NCI-H187 treated with DMSO at 0.1 percent for 48 hours (cell line): ENCODE results near the gene SLC35F3.
"Not testable (repeated sequence)": the region's sequence is repeated elsewhere in the genome, so short reads cannot be mapped to it uniquely, and the experiment has no call there.

ENCODE experiments used
- DNase-seq: peaks from one replicate; lab custom pipeline; 2025; lab: John Stamatoyannopoulos, UW

The SLC35F3 gene

DNA sequence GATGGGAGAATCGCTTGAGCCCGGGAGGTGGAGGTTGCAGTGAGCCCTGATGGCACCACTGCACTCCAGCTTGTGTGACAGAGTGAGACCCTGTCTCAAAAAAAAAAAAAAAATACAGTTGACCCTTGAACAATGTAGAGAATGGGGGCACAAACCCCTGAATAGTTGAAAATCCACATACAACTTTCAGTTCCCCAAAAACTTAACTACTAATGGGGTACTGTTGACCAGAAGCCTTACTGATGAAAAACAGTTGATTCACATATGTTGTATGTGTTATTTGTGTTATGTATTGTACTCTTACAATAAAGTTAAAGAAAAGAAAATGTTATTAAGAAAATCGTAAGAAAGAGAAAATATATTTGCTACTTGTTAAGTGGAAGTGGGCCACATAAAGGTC, 417.6 kb downstream of the SLC35F3 start:
- no peak for DNase-seq

DNA sequence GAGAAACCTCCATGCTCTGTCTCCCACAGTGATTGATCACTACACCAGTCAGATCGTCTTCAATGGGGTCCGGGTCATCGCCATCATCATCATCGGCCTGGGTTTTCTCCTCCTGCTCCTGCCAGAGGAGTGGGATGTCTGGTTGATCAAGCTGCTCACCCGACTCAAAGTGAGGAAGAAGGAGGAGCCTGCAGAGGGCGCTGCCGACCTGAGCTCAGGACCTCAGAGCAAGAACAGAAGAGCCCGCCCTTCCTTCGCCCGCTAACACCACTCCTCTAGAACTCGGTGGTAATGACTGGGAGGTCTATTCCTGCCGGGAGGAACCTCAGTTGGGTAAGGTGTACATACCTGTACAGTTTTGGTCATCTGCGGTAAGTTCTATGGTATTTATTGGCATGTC, 418.5 kb downstream of the SLC35F3 start:
- DNase-seq: no peak

DNA sequence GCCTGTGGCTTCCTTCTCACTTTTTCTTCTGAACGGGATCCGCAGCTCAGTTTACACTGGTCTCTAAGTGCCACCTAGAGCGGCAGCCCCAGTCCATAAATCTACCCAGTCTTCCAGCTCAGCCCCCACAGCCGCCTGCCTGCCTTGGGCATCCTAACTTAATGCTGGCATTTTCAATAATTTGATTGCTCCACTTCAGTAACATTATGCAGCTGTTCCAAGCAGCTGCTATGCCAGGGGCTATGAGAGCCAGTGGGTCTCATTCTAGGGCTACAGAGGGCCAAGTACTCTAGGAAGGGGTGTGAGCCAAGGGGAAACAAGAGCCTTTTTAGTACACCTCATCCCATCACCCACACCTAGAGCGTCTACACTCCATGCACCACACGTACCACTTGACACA, 420.3 kb downstream of the SLC35F3 start:
- DNase-seq: no peak

DNA sequence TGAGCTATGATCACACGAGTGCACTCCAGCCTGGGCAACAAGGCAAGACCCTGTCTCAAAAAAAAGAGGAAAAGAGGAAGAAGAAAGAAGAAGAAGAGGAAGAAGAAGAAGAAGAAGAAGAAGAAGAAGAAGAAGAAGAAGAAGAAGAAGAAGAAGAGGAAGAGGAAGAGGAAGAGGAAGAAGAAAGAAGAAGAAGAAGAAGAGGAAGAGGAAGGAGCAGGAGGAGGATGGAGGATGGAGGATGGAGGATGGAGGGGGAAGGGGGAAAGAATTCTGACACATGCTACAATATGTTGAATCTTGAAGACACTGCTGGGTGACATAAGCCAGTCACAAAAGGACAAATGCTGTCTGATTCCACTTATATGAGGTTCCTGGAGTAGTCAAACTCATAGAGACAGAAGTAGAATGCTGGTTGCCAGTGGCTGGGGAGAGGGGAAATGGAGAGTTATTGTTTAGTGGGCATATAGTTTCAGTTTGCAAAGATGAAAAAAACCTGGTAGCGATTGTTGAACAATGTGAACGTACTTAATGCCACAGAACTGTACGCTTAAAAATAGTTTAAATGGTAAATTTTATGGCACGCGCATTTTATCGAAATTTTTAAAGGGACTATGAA, 421.5 kb downstream of the SLC35F3 start:
- no peak for DNase-seq

DNA sequence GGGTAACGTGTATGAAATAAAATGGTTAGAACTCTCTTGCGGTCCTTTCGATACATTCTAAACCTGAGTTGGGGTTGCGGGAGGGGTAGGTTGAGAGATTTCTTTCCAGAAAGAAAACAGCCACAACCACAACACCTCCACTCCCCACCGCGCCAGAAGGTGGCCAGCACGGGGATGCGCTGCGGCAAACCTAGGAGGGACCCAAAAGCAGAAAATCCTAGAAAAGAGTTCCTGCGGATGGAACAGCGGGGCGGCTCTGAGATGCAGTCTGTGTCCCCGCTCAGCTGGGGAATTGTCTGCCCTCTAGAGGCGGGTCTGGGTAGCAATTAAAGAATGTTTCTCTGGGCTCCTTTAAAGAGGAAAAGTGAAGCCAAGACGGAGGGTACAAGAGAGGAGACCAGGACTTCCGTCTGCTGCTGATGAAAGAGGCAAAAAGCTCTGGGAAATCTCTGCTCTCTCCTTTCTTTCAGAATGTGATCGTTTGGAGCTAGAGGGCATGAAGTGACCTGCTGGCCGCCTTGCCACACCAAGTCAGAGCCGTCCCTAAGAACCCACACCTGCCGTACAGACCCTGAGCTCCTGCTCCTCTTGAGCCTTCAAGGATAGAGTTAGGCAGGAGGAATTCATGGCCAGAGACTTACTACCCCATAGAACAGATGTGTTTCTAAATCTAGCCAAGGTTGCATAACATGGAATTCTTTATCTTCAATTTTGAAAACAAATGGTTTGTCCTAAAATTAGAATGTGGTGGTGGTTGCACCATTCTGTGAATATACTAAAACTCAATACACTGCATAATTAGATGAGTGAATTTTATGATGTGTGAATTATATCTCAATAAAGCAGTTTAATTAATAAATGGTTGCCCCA, 422.3 kb downstream of the SLC35F3 start:
- DNase-seq: no peak

DNA sequence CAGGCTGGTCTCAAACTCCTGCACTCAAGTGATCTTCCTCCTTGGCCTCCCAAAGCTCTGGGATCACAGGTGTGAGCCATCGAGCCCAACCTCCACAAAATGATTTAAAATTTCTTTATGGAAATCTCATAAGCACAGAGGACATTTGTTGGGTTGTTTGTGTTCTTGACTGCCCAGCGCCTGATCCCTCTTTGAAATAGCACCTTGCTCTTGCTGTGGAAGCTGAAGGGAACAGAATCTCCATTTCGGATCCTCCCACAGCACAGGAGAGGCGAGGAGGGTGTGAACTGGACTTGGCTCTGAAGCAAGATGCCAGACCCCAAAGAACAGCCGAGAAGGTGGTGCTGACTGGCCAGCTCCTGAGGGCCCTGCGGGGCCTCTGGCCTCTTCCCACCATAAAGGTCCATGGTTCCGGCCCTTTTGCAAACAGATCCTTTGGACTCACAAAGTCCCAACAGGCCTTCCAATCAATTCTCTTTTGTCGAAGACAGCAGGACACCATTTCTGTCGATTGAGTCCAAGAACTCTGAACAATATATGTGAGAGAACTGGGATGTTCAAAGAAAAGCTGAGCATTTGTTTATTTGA, 423.2 kb downstream of the SLC35F3 start:
- no peak for DNase-seq

DNA sequence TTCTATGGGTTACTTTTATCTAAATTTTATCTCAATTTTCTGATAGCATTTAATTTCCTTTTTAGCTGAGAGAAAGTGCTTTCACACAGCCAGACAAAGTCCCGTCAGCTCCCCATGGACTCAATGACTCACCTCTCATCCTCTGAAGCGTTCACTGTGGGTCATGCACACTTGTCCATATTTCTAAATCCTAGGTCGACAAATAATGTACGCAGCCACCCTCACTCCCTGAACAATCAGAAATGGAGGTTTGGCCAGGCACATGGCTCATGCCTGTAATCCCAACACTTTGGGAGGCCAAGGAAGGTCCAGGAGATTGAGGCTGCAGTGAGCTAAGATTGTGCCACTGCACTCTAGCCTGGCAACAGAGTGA, 426.4 kb downstream of the SLC35F3 start:
- no peak for DNase-seq

DNA sequence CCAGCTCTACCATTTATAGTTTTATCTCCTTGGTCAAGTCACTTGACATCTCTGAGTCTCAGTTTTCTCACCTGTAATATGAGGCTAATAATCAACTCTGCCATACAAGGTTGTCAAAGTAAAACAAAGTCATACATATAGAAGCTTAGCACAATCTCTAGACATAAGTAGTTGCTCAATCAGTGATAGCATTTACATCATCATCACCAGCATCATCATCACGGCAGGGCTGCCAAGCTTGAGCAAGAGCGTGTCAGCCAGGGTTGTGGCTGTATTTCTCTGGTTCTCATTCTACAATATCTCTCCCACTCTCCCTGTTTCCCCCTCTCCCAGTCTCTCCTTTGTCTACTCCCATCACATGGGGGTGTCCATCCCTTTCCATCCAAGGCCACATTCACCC, 427.0 kb downstream of the SLC35F3 start:
- DNase-seq: no peak

DNA sequence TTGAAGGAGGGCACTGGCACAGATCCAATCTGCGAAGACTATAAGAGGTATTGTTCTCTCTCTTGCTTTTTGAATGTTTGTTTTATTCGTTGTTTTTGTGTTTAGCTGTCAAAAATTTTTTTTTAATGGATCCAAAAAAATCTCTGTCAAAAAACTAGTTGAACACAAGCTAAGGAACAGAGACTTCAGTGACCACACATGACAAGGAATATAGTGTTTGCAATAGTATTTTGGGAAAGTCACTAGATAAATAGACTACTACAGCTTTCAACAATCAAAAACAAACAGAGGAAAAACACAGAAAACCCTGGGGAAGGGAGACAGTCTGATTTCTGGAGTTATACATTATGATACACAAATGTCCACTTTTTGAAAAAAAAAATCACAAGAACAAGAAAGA, 431.9 kb downstream of the SLC35F3 start:
- DNase-seq: no peak

DNA sequence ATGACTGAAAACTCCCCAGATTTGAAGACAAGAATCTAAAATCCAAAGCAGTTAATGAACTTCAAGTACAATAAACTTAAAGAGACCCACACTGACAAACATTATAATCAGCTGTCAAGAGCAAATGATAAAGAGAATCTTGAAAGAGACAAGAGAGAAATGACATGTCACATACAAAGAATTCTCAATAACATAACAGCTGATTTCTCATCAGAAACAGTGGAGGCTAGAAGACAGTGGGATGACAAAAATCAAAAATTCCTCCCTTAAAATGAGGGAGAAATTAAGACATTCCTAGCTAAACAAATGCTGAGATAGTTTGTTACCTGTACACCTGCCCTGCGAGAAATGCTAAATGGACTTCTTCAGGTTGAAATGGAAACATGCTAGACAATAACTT, 432.8 kb downstream of the SLC35F3 start:
- DNase-seq: no peak

DNA sequence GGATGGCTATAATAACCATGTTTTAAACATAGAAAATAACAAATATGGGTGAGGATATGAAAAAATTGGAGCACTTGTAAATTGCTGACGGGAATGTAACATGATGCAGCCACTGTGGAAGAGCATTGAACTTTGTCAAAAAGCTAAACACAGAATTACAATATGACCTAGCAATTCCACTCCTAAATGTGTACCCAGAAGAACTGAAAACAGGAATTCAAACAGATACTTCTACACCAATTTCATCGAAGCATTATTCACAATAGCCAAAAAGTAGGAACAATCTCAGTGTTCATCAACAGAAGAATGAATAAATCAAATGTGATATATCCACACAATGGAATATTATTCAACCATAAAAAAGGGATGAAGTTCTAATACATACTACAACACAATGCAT, 436.1 kb downstream of the SLC35F3 start:
- DNase-seq: no peak

DNA sequence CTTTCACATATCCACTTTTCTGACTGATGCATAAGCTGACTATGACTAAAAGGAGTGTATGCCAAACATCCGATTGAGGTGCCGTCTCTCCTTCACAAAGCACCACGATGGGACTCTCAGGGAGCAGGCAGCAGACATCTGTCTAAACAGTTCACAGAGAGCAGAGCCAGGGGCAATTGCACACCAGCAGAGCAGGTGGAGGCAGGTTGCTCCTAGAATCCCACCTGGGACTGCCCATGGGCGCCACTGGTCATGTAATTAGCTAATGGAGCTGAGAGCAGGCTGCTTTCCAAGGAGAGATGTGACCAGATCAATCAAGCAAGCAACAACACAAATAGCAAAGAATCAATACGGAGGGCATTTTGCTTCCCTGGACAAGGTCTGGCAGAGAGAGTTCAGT, 438.3 kb downstream of the SLC35F3 start:
- DNase-seq: no peak

DNA sequence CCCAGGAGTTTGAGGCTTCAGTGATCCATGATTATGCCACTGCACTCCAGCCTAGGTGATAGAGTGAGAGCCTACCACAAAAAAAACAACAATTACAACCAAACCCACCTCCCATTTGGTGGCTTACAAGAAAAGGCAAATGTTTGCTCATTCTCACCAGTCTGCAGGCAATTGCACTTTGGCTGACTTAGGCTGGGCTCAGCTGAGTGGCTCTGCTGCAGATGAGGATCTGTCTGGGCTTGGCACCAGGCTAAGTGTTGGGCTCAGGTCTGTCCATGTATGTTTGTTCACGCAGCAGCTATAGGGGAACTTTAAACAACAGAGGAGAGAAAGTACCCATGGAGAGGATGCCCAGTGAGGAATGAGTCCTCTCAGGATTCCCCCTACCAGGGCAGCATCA, 440.8 kb downstream of the SLC35F3 start:
- no peak for DNase-seq

DNA sequence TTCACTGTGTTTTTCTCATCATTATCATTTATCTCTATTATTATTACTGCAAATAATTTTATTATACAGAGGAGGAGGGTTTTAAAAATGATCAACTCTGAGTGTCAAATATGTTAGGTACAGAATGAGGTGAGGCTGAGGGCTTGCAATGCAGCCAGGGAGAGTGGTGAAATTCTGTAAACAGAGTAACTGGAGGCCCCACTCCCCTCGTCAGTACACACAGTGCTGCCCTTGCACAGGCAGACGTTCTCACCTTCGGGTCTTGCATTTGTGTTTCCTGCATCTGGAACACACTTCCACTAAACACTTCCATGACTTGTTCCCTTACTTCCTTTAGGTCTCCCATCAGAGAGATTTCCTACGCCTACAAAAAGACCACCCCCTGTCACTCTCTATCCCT, 444.5 kb downstream of the SLC35F3 start:
- DNase-seq: no peak

DNA sequence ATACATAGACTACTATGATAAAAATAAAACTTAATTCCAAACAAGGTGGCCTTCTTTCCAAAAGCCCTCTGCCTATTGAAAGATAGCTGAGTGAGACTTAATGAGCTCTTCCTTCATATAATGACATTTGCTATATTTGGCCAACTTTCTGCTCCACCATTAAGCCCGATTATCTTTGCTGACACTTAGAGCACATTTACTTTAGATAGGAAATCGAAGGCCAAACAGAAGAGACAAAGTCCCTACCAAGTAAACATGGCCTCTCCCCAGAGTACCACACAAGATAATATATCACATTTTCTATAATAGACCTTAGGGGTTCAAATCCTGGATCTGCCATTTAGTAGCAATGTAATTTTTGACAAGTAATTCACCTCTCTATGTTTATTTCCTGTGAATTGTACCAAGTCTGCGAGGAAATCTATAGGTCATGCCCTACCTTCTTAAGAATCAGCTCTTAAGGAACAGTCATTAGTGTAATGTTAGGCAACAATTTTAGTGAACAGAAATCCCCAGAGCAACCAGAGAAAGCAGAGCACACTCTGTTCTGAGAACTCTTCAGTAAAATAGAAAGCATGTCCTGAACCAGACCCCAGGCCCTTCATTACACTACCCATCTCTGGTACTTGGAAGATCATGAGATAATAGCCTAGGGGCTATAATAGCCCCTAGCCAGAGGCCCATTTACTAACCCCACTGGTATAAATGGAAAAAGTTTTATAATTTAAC, 451.5 kb downstream of the SLC35F3 start:
- no peak for DNase-seq

DNA sequence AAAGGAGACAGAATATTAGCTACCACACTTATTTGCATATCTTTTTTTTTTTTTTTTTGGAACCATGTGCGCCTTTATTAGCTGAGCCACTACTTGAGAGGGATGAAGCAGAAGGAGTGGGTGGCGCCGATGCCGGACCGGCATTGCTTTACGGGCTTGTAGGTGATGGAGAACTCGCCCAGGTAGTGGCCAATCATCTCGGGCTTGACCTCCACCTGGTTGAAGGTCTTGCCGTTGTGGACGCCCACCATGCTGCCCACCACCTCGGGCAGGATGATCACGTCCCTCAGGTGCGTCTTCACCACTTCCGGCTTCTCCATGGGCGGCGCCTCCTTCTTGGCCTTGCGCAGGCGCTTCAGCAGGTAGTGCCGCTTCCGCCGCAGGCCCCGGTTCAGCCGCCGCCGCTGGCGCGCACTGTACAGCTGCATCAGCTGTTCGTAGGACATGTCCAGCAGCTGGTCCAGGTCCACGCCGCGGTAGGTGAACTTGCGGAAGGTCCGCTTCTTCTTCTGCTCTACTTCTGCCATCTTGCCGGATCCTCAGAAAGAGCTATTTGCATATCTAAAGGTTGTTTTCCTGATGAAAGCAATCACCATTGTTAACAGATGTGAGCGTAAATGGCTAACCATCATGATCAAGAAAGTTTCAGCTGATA, 452.3 kb downstream of the SLC35F3 start:
- DNase-seq: not testable (repeated sequence)

DNA sequence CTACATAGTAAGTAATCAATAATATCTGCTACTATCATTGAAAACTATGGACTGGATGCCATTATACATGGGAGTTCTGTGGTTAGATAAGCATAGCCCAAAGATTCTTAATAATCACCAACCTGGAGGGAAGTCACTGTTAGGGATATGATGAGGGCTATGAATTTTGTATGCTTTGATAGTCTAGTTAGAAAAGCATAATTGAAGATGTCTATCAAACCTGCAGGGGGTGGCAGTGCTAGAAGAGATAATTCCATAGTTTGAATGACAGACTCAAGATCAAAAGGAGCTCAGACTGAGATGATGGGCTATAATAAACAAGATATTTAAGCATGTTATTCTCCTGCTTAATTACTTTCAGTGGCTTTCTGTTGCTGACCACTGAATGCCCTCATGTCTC, 453.4 kb downstream of the SLC35F3 start:
- no peak for DNase-seq

DNA sequence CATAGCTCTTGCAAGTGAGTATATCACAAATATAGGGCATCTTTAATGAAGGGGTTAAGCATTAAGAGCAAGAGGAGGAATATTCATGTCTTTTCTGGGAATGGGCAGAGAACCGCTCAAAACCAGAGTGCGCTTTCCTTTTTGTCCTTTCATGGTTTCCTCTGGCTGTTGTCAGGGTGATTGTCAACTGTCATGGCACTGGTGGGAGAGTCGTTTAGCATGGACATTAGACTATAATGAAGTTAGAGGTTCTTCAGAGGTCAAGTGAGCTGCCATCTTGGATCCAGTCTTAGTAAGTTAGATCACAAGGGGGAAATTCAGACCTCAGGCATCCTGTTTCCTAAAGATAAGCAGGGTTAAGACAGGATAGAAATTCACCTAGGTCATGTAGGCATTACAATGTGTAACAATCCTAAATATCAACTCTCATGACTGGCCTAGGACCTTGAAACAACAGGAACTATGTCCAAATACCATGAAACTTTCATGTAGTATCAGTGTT, 456.7 kb downstream of the SLC35F3 start:
- DNase-seq: no peak

DNA sequence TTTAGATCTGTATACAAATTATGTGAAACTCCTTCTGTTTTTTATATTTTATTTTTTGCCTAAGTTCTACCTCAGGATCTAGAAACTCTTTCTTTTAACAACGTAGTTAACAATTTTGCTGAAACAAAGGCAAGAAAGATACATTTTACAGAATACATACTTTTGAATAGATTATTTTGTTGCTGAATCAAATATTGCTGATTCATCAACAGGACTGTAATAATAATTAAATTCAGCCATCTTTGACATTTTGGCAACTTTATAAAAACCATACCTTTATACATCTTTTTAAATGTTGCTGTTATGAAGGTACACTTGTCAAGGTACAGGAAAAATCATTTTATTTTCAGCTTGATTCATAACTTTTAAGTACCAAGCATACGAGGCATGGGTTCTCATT, 458.1 kb downstream of the SLC35F3 start:
- no peak for DNase-seq

DNA sequence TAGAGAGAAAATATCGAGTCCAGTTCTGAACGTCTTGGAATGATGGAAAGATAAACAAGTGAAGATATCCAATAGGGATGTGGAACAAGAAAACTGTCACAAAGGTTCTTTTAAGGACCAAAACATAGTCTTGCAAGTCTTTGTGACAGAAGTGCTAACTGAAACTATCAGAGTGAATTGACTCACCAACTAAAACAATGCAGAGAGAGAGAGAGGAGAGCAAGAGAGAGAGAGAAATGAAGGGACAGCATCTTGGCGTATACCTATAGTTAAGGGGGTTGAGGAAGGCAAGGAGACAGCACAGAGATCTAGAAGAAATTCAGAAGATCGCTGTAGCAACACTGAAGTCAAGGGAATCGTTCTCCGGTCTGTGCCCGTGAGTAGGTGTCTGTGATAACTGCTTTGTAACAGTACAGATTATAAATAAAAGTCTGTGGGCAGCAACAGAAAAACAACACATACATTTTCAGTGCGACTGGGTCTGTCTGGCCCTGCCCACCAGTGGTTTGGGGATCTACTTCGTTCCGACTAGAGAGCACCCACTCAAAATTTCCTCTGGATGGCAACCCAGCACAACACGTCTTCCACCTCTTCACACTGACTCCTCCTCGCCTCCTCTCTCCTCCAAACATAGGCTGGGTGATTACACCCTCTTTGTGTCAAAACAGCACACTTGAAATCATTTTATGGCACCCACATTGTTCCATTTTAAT, 464.0 kb downstream of the SLC35F3 start:
- DNase-seq: no peak

DNA sequence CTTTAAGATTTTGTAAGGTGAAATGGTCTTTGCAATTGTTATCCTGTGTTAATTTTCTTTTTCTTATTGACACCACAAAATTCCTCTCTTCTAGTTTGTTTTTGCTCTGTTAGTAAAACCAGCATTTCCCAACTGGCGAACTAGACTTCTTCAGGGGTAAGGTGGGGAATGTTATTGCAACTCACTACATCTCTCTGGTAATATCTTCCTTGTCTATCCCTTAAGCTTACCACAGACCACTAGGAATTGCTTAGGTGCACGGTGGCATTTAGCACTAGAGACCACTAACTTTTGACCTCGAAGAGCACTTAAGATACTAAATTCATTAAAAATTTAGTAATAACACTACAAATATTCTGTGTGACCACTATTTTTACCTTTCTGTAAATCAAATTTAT, 464.6 kb downstream of the SLC35F3 start:
- no peak for DNase-seq
